HG02642 (cell line): ENCODE results near the gene OVOL1.
"Not testable (repeated sequence)": the region's sequence is repeated elsewhere in the genome, so short reads cannot be mapped to it uniquely, and the experiment has no call there.

Experiments used
- ATAC-seq: cut with Tn5 transposase; IDR thresholded peaks from one replicate; pipeline ENCODE4 v1.9.1; 2021; ENCODE audit warnings: mild to moderate bottlenecking; ENCODE audit not compliant: unreplicated experiment, poor library complexity

OVOL1 gene

GRCh38 chr11:65786786-65787636 is at the start of gene OVOL1:
Gene OVOL1, plus strand, starts transcription at chr11:65787063. Its CDS starts 311 bp downstream, at chr11:65787374.
- no peak for ATAC-seq

GRCh38 chr11:65739022-65739421 is 47.8 kb upstream of the OVOL1 start:
- ATAC-seq = no peak

DNA sequence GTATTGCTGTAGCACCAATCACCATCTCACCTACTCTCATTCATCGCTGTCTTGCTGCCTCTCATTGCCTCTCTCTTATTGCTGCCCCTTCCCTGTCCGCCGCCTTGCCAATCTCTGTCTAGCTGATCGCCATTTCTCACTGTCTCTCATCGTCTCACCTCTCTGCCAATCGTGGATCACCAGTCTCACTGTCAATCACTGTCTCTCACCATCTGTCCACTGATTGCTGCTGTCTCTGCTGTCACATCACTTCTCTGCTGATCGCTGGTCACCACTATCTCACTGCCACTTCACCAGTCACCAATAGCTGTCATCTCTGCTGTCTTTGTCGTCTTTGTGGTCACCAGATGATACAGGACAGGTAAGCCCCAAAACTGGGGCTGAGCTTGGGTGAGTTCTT is 45.7 kb upstream of the OVOL1 start:
- no peak for ATAC-seq

DNA sequence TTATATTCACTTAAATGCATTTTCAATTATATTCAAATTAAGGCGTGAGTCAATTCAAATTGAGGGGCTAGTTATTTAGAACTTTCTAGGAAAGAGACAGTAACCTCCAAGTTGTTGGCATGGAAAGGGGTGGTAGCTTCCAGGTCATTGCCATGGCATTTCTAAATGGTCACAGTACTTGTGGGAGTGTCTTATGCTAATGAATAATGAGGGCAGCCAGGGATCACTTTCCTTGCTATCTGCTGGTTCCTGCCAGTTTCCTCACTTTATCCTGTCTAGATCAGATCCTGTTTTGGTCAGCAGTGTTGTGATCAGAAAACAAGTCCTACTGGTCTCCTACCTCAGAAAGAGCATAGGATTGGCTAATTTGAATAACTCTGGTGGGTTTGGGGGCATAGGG is 44.5 kb upstream of the OVOL1 start:
- ATAC-seq = no peak

DNA sequence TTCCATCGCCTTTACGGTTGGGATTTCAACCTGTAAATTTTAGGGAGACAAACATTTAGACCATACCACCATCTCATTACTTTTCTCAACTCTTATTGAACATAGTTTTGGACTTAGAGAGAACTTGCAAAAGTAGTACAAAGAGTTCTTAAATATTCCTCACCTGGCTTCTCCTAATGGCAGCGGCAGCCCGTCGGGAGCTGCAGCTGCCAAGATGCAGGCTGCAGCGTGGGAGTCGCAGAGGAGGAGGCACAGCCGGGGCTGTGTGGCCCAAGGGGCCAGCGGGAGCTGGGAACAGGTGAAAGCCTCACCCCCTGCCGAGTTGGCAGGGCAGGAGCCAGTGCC is 43.2 kb upstream of the OVOL1 start:
- ATAC-seq = no peak

GRCh38 chr11:65744026-65744698 is 42.7 kb upstream of the OVOL1 start:
- no peak for ATAC-seq

- no peak for ATAC-seq
Measured at GRCh38 chr11:65744699-65745042, 42.2 kb upstream of the OVOL1 start.

DNA sequence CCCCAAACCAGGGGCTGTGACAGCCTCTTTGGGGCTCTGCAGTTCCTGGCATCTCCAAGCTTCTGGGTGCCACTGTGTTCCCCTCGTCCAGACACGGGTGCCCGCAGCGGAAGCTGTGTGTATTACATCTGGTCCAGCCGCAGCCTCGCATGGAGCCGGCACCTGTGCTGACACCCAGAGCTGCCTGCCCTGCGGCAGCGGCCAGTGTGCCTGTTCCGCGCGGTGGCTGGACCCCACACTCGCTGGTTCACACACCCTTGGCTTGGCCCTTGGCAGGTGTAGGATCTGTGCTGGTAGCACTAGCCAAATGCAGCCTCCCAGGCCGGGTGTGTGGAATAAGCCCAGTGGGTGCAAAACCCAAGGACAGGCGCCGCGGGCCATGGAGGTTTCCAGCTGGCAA is 41.8 kb upstream of the OVOL1 start:
- no peak for ATAC-seq

DNA sequence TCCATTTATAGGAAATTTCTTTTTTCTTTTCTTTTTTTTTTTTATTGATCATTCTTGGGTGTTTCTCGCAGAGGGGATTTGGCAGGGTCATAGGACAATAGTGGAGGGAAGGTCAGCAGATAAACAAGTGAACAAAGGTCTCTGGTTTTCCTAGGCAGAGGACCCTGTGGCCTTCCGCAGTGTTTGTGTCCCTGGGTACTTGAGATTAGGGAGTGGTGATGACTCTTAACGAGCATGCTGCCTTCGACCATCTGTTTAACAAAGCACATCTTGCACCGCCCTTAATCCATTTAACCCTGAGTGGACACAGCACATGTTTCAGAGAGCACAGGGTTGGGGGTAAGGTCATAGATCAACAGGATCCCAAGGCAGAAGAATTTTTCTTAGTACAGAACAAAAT is 24.7 kb upstream of the OVOL1 start:
- ATAC-seq = not testable (repeated sequence)

- ATAC-seq = not testable (repeated sequence)
Measured at GRCh38 chr11:65762816-65763215, 24.0 kb upstream of the OVOL1 start.

DNA sequence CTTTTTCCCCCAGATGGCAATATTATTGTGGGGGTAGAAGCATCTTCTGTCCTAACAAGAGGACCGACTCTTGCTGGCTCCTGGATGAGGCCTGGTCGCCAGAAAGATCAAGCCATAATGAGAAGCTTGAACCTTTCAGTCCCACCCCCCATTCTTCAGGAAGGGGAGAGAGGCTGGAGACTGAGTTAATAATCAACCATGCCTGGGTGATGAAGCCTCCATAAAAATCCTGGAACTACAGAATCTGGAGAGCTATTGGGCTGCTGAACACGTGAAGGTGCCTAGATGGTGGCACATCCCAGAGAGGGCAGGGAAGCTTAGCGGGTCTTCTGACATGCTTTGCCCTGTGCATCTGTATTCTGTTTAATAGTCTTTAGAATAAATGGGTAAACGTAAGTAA is 22.4 kb upstream of the OVOL1 start:
- no peak for ATAC-seq

DNA sequence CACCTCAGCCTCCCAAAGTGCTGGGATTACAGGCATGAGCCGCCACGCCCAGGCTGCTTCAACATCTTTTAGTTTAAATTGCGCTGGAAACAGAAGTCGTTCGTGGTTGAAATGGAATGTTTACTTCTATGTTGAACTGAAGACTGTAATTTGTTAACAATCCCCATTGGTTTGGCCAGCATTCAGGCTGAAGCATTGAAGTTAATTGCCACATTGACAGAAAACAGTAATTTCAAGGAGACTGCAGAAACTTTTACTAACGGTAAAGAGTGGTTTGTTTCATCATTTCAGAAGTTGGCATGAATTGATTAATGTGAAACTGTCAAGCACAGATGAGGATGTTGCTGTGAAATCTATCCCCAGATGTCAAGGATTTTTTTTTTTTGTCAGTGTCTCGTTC is 20.3 kb upstream of the OVOL1 start:
- no peak for ATAC-seq

GRCh38 chr11:65767406-65767805 is 19.5 kb upstream of the OVOL1 start:
- no peak for ATAC-seq

- not testable (repeated sequence) for ATAC-seq
Measured at GRCh38 chr11:65767806-65768205, 19.1 kb upstream of the OVOL1 start.

- no peak for ATAC-seq
Measured at GRCh38 chr11:65770951-65771567, 15.8 kb upstream of the OVOL1 start.

DNA sequence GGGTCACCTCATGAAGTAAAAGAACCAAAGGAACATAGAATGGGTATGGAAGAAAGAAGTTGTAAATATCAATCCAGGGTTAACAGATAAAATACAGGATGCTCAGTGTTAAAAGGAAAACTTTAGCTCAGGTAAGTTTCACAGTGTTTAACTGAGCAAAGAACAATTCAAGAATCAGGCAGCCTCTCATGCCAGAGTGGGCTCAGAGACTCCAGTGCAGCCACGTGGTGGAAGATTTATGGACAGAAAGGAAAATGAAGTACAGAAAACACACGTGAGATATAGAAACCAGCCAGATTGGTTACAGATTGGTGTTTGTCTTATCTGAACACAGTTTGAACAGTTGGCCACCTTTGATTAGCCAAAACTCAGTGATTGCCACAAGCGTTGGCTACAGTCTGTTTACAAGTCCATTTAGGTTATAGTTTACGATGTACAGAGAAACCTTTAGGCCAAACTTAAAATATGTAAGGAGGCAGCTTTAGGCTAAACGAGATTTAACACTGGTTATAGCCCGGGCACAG is 15.2 kb upstream of the OVOL1 start:
- ATAC-seq = no peak

- no peak for ATAC-seq
Measured at GRCh38 chr11:65773784-65774411, 13.0 kb upstream of the OVOL1 start.

DNA sequence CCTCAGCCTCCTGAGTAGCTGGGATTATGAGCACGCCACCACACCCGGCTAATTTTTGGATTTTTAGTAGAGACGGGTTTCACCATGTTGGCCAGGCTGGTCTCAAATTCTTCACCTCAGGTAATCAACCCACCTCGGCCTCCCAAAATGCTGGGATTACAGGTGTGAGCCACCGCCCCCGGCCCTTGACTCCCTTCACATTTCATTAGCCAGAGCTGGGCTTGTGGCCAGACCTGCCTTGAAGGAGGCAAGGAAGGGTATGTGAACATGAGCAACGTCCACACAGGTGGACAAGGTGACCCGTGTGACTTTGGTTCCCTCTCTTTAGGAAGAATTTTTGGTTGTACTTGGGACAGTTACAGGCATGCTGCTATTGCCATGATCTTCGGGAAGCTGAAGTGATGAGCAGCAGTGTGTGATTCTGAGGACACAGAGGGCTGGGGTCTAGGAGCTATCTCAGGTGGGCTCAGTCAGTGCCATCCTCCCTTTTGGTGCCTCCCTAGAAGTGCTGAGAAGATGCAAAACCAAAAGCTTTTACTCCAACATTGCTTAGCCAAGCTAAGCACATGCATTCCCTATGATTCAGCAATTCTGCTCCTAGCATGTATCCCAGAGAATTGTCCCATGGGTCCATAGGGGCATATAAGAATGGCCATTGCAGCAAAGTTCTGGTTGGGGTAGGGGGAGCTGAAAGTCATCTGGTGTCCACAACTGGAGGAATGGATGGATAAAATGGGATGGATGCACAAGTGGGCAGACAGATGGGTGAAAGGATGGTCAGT is 12.1 kb upstream of the OVOL1 start:
- ATAC-seq = no peak

GRCh38 chr11:65776196-65776595 is 10.7 kb upstream of the OVOL1 start:
- no peak for ATAC-seq

- ATAC-seq = no peak
Measured at GRCh38 chr11:65776710-65777141, 10.1 kb upstream of the OVOL1 start.
